CD4-positive, alpha-beta T cell treated with Interleukin-17A for 1 hour (primary cell): ENCODE results near the gene OAS2.

Source experiments
- DNase-seq: peaks from one replicate; pipeline ENCODE4 v3.0.0-alpha.2; 2020

The OAS2 gene

GRCh38 chr12:113060336-113060960 is 82.1 kb downstream of the OAS2 start:
- no peak for DNase-seq

GRCh38 chr12:113061061-113061694 is 82.9 kb downstream of the OAS2 start:
- DNase-seq, result no peak
